ENCODE data around the gene CABLES1.

Gene CABLES1

DNA sequence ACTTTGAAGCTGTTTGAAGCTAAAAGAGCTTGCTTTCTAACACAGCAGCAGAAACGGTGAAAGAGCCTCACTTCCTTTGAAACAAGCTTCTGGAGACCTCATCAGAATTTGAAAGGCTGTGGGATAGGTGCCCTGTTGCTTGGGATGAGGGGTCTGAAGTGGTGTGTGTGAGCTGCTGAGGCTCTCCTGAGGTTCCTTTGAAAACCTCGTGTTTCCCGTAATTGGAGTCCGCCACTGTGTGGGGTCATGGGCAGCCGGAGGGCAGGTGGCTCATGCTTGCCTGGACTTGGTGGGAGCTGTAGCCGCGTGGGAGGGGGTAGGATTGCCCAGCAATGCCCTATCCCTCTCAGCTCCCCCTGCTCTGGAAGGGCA lies 34.4 kb downstream of the CABLES1 start:
- no peak for DNase-seq (ENCODE audit: low read depth, low spot score)

GRCh38 chr18:23170137-23170536 lies 34.9 kb downstream of the CABLES1 start:
- DNase-seq (ENCODE audit: low read depth, low spot score) = no peak

DNA sequence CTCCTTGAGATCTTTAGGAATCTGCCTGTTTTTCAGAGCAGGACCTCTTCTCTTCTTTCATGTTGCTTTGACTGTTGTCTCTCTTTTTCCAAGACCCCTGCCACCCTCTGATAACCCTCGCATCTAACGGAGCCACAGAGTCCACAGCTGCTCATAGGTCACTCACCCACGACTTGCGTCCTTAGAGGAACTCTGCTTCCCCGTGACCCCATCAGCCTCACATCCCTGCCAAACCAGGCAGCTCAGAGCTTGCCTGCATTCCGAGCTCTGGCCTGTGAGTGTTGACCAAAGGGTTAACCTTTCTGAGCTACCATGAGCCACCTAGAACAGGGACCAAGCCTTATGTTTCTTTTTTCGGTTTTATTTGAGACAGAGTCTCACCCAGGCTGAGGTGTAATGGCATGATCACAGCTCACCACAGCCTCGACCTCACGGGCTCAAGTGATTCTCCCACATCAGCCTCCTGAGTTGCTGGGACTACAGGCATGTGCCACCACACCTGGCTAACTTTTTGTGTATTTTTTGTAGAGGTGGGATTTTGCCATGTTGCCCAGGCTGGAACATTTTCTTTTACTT lies 36.4 kb downstream of the CABLES1 start:
- DNase-seq (ENCODE audit: low read depth, low spot score) = no peak

- no peak for DNase-seq (ENCODE audit: low read depth, low spot score)
These were observed 37.5 kb downstream of the CABLES1 start for GRCh38 chr18:23172591-23173380.

DNA sequence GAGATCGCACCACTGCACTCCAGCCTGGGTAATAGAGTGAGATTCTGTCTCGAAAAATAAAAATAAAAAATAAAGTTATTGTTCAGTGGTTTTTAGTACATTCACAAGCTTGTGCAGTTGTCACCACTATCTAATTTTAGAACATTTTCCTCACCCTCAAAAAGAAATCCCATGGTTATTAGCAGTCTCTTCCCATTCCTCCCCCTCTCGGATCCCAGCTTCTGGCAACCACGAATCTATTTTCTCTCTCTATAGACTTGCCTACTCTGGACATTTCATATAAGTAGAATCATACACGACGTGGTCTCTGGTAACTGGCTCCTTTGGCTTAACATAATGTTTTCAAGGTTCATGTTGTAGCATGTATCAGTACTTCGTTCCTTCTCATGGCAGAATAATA lies 38.6 kb downstream of the CABLES1 start:
- DNase-seq (ENCODE audit: low read depth, low spot score) = no peak

- DNase-seq (ENCODE audit: low read depth, low spot score) = no peak
These were observed 41.6 kb downstream of the CABLES1 start for GRCh38 chr18:23176701-23177432.

- no peak for DNase-seq (ENCODE audit: low read depth, low spot score)
These were observed 42.3 kb downstream of the CABLES1 start for GRCh38 chr18:23177433-23178072.

GRCh38 chr18:23178201-23178600 lies 42.9 kb downstream of the CABLES1 start:
- no peak for DNase-seq (ENCODE audit: low read depth, low spot score)

DNA sequence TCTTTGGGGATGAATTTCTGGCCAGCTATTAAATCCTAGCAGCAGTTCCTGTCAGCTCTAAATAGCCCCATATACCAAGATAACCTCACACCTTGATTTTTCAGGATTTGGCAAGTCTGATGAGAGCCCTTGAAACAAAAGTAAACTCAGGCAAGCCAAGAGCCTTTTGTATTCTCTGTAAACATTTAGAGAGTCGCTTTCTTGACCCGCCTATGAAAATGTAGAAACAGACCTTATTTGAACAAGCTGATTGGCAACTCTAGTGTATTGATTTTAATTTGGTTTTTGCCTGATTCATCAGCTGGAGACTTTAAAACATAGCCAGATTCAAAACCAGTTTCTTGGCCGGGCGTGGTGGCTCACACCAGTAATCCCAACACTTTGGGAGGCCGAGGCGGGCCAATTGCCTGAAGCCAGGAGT lies 43.4 kb downstream of the CABLES1 start:
- no peak for DNase-seq (ENCODE audit: low read depth, low spot score)

- DNase-seq (ENCODE audit: low read depth, low spot score) = no peak
These were observed 44.1 kb downstream of the CABLES1 start for GRCh38 chr18:23179416-23179815.

- no peak for DNase-seq (ENCODE audit: low read depth, low spot score)
These were observed 46.3 kb downstream of the CABLES1 start for GRCh38 chr18:23181547-23181946.

DNA sequence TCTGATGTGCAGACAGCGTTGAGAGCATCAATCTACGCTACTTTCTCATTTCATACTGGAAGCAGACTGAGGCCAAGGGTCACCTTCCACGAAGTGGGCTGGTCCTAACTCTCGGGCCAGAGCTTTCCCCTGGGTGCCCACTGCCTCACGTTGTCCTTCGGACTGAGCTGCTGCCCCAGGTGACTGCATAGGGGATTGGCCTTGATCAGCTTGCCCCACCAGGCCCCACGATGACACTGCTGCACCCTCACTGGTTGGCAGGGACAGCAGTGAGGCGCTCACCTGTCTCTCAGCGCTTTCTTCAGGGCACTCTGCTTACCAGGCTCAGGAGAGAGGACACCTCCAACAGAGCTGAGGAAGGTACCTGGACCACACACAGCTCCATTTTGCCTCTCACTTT lies 47.3 kb downstream of the CABLES1 start:
- DNase-seq (ENCODE audit: low read depth, low spot score) = no peak

- no peak for DNase-seq (ENCODE audit: low read depth, low spot score)
These were observed 48.3 kb downstream of the CABLES1 start for GRCh38 chr18:23183411-23184150.

- DNase-seq (ENCODE audit: low read depth, low spot score) = no peak
These were observed 51.5 kb downstream of the CABLES1 start for GRCh38 chr18:23186781-23187180.

GRCh38 chr18:23188068-23188760 lies 52.9 kb downstream of the CABLES1 start:
- no peak for DNase-seq (ENCODE audit: low read depth, low spot score)

GRCh38 chr18:23189099-23189498 lies 53.8 kb downstream of the CABLES1 start:
- no peak for DNase-seq (ENCODE audit: low read depth, low spot score)

- no peak for DNase-seq (ENCODE audit: low read depth, low spot score)
These were observed 54.7 kb downstream of the CABLES1 start for GRCh38 chr18:23189768-23190661.

DNA sequence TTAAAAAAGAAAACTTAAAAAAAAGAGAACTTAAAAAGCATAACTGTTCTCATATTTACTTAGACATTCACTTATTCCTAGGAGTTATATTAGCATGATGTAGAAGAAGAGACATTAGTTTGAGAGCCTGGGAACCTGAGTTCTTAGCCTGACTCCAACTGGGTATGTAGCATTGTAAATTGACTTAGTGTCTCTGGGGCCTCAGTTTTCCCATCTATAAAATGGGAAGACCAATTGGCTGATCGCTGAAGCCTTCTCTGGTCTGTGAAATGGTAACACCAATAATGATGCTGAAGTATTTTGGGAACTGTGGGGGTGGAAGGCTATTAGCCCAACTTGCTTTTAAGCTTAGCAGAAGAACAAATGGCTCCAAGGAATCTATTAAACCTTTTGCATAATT lies 55.9 kb downstream of the CABLES1 start:
- no peak for DNase-seq (ENCODE audit: low read depth, low spot score)

GRCh38 chr18:23193742-23194141 lies 58.5 kb downstream of the CABLES1 start:
- DNase-seq (ENCODE audit: low read depth, low spot score) = no peak
